ENCODE results near the gene KCNMA1. TPM values are rescaled to one million over a fixed set of nuclear protein-coding genes. Genes with fewer than 3 reads are reported as not detected.

The KCNMA1 gene
- total RNA-seq, 4 donors from 2014 or later, result 10.1 to 32.6 (median 20.1) TPM

GRCh38 chr10:77472146-77472545, 165.5 kb downstream of the KCNMA1 start:
- ATAC-seq (ENCODE audit: low FRiP score) (no peak), DNase-seq (ENCODE audit: low spot score) (no peak)
- TF ChIP-seq CTCF (IDR thresholded peaks at IDR 0.05), result no peak

GRCh38 chr10:77471069-77471536, 166.5 kb downstream of the KCNMA1 start:
- no peak for DNase-seq (ENCODE audit: low spot score)
- ATAC-seq (ENCODE audit: low FRiP score), result no peak
- TF ChIP-seq CTCF (IDR thresholded peaks at IDR 0.05), result no peak

- no peak for TF ChIP-seq CTCF (IDR thresholded peaks at IDR 0.05)
- no peak for ATAC-seq (ENCODE audit: low FRiP score)
- DNase-seq (ENCODE audit: low spot score), result no peak
Observed at GRCh38 chr10:77467422-77467963, 170.1 kb downstream of the KCNMA1 start.

- DNase-seq (ENCODE audit: low spot score) (no peak), ATAC-seq (ENCODE audit: low FRiP score) (no peak)
- TF ChIP-seq CTCF (IDR thresholded peaks at IDR 0.05), result no peak
Observed at GRCh38 chr10:77463967-77464745, 173.5 kb downstream of the KCNMA1 start.

- no peak for DNase-seq (ENCODE audit: low spot score)
- ATAC-seq (ENCODE audit: low FRiP score), result no peak
- no peak for TF ChIP-seq CTCF (IDR thresholded peaks at IDR 0.05)
Observed at GRCh38 chr10:77463499-77463898, 174.1 kb downstream of the KCNMA1 start.

GRCh38 chr10:77461636-77462296, 175.8 kb downstream of the KCNMA1 start:
- no peak for TF ChIP-seq CTCF (IDR thresholded peaks at IDR 0.05)
- ATAC-seq (ENCODE audit: low FRiP score), result no peak
- no peak for DNase-seq (ENCODE audit: low spot score)
